ENCODE data around the gene PTCD1.

- TF ChIP-seq EZH2phosphoT487 (IDR thresholded peaks at IDR 0.05; ENCODE audit: borderline replicate concordance, low read length) (no peak), CTCF (IDR thresholded peaks at IDR 0.05; ENCODE audit: low read depth, low read length, poor library complexity, severe bottlenecking) (no peak)
Measured at GRCh38 chr7:99372275-99373090, 66.1 kb downstream of the PTCD1 start.

All from DOHH2 (cell line).